CD4-positive, alpha-beta T cell treated with Interleukin-2 at 100 ng/mL for 4 hours (primary cell): Measurements from ENCODE around the gene APOLD1.

ENCODE experiments used
- DNase-seq: peaks from one replicate; pipeline ENCODE4 v3.0.0-alpha.2; 2020; ENCODE audit warnings: low spot score

Gene APOLD1

GRCh38 chr12:12839873-12840579, 54.6 kb downstream of the APOLD1 start:
- DNase-seq: no peak

GRCh38 chr12:12840580-12840899, 55.1 kb downstream of the APOLD1 start:
- no peak for DNase-seq
